Amniotic epithelial cell (primary cell): ENCODE data around the gene USP36.
"Not testable (repeated sequence)": the region's sequence is repeated elsewhere in the genome, so short reads cannot be mapped to it uniquely, and the experiment has no call there.

Experiments
- DNase-seq: peaks from one replicate; pipeline ENCODE4 v3.0.0-alpha.2; 2010; ENCODE audit warnings: low read depth

Gene USP36

GRCh38 chr17:78767806-78768205 lies 72.8 kb downstream of the USP36 start:
- DNase-seq = no peak

- no peak for DNase-seq
Observed at GRCh38 chr17:78766743-78767294, 73.8 kb downstream of the USP36 start.

- DNase-seq = no peak
Observed at GRCh38 chr17:78766225-78766624, 74.4 kb downstream of the USP36 start.

- no peak for DNase-seq
Observed at GRCh38 chr17:78765821-78766220, 74.8 kb downstream of the USP36 start.

GRCh38 chr17:78764871-78765270 lies 75.7 kb downstream of the USP36 start:
- DNase-seq = no peak

- DNase-seq = no peak
Observed at GRCh38 chr17:78763561-78763960, 77.1 kb downstream of the USP36 start.

GRCh38 chr17:78761789-78762406 lies 78.7 kb downstream of the USP36 start:
- DNase-seq = peak; percentile 58

- no peak for DNase-seq
Observed at GRCh38 chr17:78759969-78760352, 80.7 kb downstream of the USP36 start.

- peak; percentile 90 for DNase-seq
Observed at GRCh38 chr17:78759203-78759968, 81.2 kb downstream of the USP36 start.

GRCh38 chr17:78753316-78754250 lies 87.0 kb downstream of the USP36 start:
- no peak for DNase-seq

GRCh38 chr17:78751447-78752161 lies 89.0 kb downstream of the USP36 start:
- DNase-seq = no peak

- not testable (repeated sequence) for DNase-seq
Observed at GRCh38 chr17:78751000-78751399, 89.6 kb downstream of the USP36 start.

GRCh38 chr17:78748730-78749317 lies 91.8 kb downstream of the USP36 start:
- peak; percentile 27 for DNase-seq

- DNase-seq = no peak
Observed at GRCh38 chr17:78748048-78748729, 92.4 kb downstream of the USP36 start.

GRCh38 chr17:78747488-78747887 lies 93.1 kb downstream of the USP36 start:
- DNase-seq = peak; percentile 40

GRCh38 chr17:78746949-78747269 lies 93.7 kb downstream of the USP36 start:
- DNase-seq = no peak

GRCh38 chr17:78746263-78746948 lies 94.2 kb downstream of the USP36 start:
- DNase-seq = no peak
